Fibroblast of villous mesenchyme (primary cell): Measurements from ENCODE around the gene RTKN2. TPM values are rescaled to one million over a fixed set of nuclear protein-coding genes. Genes with fewer than 3 reads are reported as not detected.

Experiments used
- DNase-seq: peaks from one replicate; pipeline ENCODE4 v3.0.0-alpha.2; 2010; ENCODE audit warnings: low read depth
- H3K4me3 ChIP-seq: 2 replicates; pipeline ENCODE4 v1.5.1; 2011; ENCODE audit warnings: low read depth, mild to moderate bottlenecking, low read length
- CTCF ChIP-seq: IDR thresholded peaks from 2 replicates; pipeline ENCODE4 v1.5.1; 2012; ENCODE audit warnings: low read depth, mild to moderate bottlenecking, low read length; ENCODE audit not compliant: insufficient read depth
- total RNA-seq: library from RNA; depleted of rRNA; stranded (reverse); fragments of >200 nt; gene quantifications from 2 replicates; pipeline ENCODE4 v1.2.3, GENCODE V29; 2012

The RTKN2 gene
- total RNA-seq, 1 donor: 15.1 TPM

DNA sequence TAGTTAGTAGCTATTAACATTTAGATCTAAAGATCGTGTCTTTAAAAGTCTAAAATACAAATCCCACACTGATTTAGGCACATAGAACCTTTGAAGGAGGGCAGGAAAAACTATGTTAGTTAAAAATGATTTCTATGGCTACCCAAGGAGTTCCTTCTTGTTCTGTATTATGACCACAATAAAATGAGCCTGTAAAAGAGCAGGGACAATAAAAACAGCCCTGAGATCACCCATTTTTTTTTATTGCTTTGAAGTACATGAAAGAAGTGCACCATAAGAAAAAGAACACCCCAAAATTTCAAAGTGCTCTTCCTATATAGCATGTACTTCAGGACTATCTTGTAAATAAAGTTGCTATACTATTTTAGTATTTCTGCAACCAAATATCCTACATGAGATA is 29.8 kb downstream of the RTKN2 start:
- TF ChIP-seq CTCF: no peak
- no peak overlapping the region for H3K4me3 ChIP-seq
- no peak for DNase-seq

GRCh38 chr10:62237966-62238365 is 30.7 kb downstream of the RTKN2 start:
- no peak for TF ChIP-seq CTCF
- DNase-seq: no peak
- no peak overlapping the region for H3K4me3 ChIP-seq

- no peak overlapping the region for H3K4me3 ChIP-seq
- TF ChIP-seq CTCF: no peak
- DNase-seq: no peak
Observed at GRCh38 chr10:62237506-62237905, 31.1 kb downstream of the RTKN2 start.

DNA sequence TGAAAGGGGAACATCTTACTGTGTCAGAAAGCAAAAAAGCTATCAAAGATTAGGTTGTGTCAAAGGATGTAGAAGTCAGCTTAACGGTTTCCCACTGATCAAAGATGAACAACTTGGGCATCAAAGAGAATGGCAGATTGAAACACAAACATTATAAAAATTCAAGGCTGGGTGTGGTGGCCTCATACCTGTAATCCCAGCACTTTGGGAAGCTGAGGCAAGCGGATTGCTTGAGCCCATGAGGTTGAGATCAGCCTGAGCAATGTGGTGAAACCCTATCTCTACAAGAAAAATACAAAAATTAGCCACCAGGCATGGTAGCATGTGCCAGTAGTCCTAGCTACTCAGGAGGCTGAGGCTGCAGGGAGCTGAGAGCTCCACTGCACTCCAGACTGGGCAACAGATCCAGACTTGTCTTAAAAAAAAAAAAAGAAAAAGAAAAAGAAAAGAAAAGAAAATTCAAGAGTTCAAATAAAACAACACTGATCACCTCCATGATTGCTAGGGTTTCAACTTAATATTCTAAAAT is 34.5 kb downstream of the RTKN2 start:
- no peak for TF ChIP-seq CTCF
- DNase-seq: no peak

DNA sequence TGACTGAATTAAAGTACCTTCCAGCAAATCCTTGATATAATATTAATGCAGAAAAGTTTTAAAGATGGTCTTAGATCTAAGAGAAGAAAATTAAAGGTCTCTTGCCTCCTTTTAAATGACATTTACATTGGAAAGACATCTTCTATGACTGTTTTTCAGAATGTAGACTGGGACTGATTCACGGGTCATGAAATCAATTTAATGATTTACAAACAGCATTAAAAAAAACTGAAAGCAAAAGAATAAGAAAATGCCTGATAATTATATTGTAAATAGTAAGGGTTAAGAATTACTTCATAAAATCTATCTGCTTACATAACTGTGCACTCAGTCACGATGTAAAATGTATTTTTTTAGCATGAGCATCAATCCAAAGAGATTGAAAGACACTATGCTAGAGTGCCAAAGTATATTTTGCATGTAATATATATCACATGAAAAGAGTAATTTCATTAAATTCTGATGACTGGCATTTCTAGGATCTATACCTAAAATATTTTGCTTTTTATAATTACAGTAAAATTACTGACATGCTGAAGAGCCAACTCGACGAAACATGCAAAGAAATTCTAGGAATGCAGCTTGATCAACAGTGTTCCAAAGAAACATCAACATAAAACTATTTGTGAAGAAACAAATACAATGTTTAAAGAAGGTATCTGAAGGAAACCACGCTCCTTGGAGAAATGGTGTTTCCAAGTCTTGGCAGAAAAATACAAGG is 35.1 kb downstream of the RTKN2 start:
- H3K4me3 ChIP-seq: no peak overlapping the region
- DNase-seq: peak; percentile 25
- no peak for TF ChIP-seq CTCF

More for the DNA sequence above, 34.5 kb downstream of the RTKN2 start:
- no peak overlapping the region for H3K4me3 ChIP-seq

DNA sequence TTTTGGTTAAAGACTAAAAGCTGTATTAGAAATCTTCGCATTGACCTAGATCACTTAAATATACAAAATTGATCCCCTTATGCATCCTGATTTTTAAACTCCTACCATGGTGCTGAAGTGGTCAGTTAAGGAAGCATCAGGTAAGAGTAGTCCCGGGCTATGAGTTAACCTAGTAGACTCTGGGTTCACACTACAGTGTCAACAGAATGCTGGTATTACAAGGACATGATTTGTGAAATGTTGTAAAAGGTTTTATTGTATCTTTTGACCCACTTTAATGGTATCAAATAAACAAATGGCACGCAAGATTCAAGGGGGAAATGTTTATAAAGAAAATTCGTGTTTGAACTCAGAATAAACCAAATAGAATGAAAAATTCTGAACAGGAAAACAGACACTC is 36.8 kb downstream of the RTKN2 start:
- no peak overlapping the region for H3K4me3 ChIP-seq
- DNase-seq: no peak
- no peak for TF ChIP-seq CTCF

DNA sequence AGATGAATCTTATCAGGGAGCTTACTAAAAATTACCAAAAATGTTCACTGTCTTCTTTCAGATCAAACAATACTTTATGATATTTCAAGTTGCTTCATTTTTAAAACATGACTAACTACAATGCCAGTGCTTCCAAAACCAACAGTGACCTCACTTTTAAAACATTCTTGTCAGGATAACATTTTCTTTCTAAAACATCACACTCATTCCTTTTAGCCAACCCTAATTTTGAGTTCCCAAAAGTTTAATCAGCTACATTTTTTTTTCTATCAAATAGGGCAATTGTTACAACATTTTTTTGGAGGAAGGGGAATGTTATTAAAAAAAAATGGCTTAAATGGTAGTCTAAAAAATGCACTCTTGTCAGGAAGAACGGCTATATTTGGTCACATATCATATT is 37.3 kb downstream of the RTKN2 start:
- H3K4me3 ChIP-seq: no peak overlapping the region

More for the DNA sequence above, 37.3 kb downstream of the RTKN2 start:
- DNase-seq: peak; percentile 58
- no peak for TF ChIP-seq CTCF
